Parathyroid adenoma (tissue), 2 donors: ENCODE data around the gene AHNAK2.
"Not testable (repeated sequence)": the region's sequence is repeated elsewhere in the genome, so short reads cannot be mapped to it uniquely, and the experiment has no call there.

Experiments
- H2AFZ ChIP-seq: fragments of 300-600 bp; sonication (generic); one replicate; pipeline ENCODE4 v1.7.0; 2017; ENCODE audit warnings: antibody characterized with exemption, mild to moderate bottlenecking
- H3K27ac ChIP-seq: fragments of 300-600 bp; sonication (generic); one replicate; pipeline ENCODE4 v1.7.0; 2017
- H3K27me3 ChIP-seq: fragments of 300-600 bp; sonication (generic); one replicate; pipeline ENCODE4 v1.7.0; 2017; ENCODE audit warnings: low read length; ENCODE audit not compliant: control insufficient read depth, insufficient read depth
- H3K36me3 ChIP-seq: fragments of 300-600 bp; sonication (generic); one replicate; pipeline ENCODE4 v1.7.0; 2017; ENCODE audit warnings: low read length; ENCODE audit not compliant: control insufficient read depth, insufficient read depth
- H3K4me1 ChIP-seq: fragments of 300-600 bp; sonication (generic); one replicate; pipeline ENCODE4 v1.7.0; 2017; ENCODE audit warnings: control low read depth
- H3K4me2 ChIP-seq: fragments of 300-600 bp; sonication (generic); one replicate; pipeline ENCODE4 v1.7.0; 2017; ENCODE audit warnings: low read length
- H3K4me3 ChIP-seq: fragments of 300-600 bp; sonication (generic); one replicate; pipeline ENCODE4 v1.7.0; 2017; ENCODE audit warnings: low read depth, low read length
- H3K79me2 ChIP-seq: fragments of 300-600 bp; sonication (generic); one replicate; pipeline ENCODE4 v1.7.0; 2017; ENCODE audit warnings: control low read depth
- H3K9ac ChIP-seq: fragments of 300-600 bp; sonication (generic); one replicate; pipeline ENCODE4 v1.7.0; 2017; ENCODE audit warnings: mild to moderate bottlenecking
- H3K9me3 ChIP-seq: fragments of 300-600 bp; sonication (generic); one replicate; pipeline ENCODE4 v1.7.0; 2017; ENCODE audit warnings: low read length; ENCODE audit not compliant: control insufficient read depth
- CTCF ChIP-seq: fragments of 300-600 bp; sonication (generic); IDR thresholded peaks from one replicate; pipeline ENCODE4 v1.7.0; 2017; ENCODE audit warnings: antibody characterized with exemption, mild to moderate bottlenecking
- donor health status: primary hyperparathyroidism.

The AHNAK2 gene

GRCh38 chr14:104953896-104954656, 24.1 kb downstream of the AHNAK2 start:
- no peaks in the 10 kb centered on the region for H3K79me2 ChIP-seq
- H2AFZ ChIP-seq, result no peak overlapping the region
- no peaks in the 10 kb centered on the region for H3K36me3 ChIP-seq
- no peak overlapping the region for H3K4me3 ChIP-seq
- H3K27me3 ChIP-seq, result no peaks in the 10 kb centered on the region
- no peaks in the 10 kb centered on the region for H3K9me3 ChIP-seq
- H3K4me2 ChIP-seq, result no peak overlapping the region
- H3K9ac ChIP-seq, result no peak overlapping the region
- H3K27ac ChIP-seq, result no peak overlapping the region
- TF ChIP-seq CTCF, result no peak
- H3K4me1 ChIP-seq, result no peaks in the 10 kb centered on the region

DNA sequence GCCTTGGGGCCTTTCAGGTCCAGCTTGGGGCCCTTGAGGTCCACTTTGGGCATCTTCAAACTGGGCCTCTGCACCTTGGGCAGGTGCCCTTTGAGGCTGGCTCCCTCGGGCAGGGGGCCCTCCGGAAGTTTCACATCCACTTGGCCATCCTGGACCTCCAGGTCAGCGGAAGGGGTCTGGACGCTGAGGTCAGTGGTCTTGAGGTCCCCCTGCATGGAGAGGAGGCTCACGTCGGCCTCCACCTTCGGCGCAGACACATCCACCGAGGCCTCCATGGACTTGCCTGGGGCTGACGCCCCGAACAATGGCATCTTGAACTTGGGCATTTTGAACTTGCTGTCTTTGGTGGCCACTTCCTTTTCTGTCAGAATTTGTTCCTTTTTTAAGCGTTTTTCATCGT, 25.1 kb downstream of the AHNAK2 start:
- Histone ChIP-seq H3K79me2 (no peaks in the 10 kb centered on the region), H3K4me2 (no peak overlapping the region), H3K9me3 (no peaks in the 10 kb centered on the region), H3K4me1 (no peaks in the 10 kb centered on the region), H3K36me3 (no peaks in the 10 kb centered on the region), H3K4me3 (no peak overlapping the region), H3K9ac (no peak overlapping the region), H3K27me3 (no peaks in the 10 kb centered on the region), H3K27ac (no peak overlapping the region), H2AFZ (no peak overlapping the region)
- no peak for TF ChIP-seq CTCF

DNA sequence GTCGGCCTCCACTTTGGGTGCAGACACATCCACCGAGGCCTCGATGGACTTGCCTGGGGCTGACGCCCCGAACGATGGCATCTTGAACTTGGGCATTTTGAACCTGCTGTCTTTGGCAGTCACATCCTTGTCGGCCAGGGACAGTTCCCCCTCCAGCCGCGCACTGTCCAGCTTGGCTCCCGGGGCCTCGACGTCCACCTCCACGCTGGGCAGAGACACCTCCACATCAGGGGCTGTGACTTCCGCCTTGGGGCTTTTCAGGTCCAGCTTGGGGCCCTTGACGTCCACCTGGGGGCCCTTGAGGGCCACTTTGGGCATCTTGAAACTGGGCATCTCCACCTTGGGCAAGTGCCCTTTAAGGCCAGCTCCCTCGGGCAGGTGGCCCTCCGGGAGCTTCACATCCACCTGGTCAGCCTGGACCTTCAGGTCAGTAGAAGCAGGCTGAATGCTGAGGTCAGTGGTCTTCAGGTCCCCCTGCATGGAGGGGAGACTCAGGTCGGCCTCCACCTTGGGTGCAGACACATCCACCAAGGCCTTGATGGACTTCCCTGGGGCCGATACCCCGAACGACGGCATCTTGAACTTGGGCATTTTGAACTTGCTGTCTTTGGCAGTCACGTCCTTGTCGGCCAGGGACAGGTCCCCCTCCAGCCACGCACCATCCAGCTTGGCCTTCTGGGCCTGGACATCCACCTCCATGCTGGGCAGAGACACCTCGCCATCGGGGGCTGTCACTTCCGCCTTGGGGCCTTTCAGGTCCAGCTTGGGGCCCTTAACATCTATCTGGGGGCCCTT, 26.1 kb downstream of the AHNAK2 start:
- not testable (repeated sequence) for H3K4me1 ChIP-seq, H3K27ac ChIP-seq, H2AFZ ChIP-seq, H3K4me3 ChIP-seq, H3K9me3 ChIP-seq, H3K27me3 ChIP-seq, H3K36me3 ChIP-seq, H3K79me2 ChIP-seq, H3K9ac ChIP-seq, H3K4me2 ChIP-seq

DNA sequence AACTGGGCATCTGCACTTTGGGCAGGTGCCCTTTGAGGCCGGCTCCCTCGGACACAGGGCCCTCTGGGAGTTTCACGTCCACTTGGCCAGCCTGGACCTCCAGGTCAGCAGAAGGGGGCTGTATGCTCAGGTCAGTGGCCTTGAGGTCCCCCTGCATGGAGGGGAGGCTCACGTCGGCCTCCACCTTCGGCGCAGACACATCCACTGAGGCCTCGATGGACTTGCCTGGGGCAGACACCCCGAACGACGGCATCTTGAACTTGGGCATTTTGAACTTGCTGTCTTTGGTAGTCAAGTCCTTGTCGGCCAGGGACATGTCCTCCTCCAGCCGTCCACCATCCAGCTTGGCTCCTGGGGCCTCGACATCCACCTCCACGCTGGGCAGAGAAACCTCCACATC, 27.5 kb downstream of the AHNAK2 start:
- not testable (repeated sequence) for H3K9ac ChIP-seq, H3K4me2 ChIP-seq, H2AFZ ChIP-seq, H3K79me2 ChIP-seq, H3K9me3 ChIP-seq, H3K27ac ChIP-seq, H3K4me1 ChIP-seq, H3K4me3 ChIP-seq, H3K27me3 ChIP-seq, H3K36me3 ChIP-seq

DNA sequence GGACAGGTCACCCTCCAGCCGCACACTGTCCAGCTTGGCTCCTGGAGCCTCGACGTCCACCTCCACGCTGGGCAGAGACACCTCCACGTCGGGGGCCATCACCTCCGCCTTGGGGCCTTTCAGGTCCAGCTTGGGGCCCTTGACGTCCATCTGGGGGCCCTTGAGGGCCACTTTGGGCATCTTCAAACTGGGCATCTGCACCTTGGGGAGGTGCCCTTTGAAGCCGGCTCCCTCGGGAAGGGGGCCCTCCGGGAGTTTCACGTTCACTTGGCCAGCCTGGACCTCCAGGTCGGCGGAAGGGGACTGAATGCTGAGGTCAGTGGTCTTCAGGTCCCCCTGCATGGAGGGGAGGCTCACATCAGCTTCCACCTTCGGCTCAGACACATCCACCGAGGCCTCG, 28.2 kb downstream of the AHNAK2 start:
- Histone ChIP-seq H3K36me3 (no peaks in the 10 kb centered on the region), H3K9me3 (no peaks in the 10 kb centered on the region), H3K4me2 (no peak overlapping the region), H3K79me2 (no peaks in the 10 kb centered on the region), H3K4me1 (no peaks in the 10 kb centered on the region), H3K27ac (no peak overlapping the region), H2AFZ (no peak overlapping the region), H3K4me3 (no peak overlapping the region), H3K27me3 (no peaks in the 10 kb centered on the region), H3K9ac (no peak overlapping the region)
- TF ChIP-seq CTCF, result no peak

DNA sequence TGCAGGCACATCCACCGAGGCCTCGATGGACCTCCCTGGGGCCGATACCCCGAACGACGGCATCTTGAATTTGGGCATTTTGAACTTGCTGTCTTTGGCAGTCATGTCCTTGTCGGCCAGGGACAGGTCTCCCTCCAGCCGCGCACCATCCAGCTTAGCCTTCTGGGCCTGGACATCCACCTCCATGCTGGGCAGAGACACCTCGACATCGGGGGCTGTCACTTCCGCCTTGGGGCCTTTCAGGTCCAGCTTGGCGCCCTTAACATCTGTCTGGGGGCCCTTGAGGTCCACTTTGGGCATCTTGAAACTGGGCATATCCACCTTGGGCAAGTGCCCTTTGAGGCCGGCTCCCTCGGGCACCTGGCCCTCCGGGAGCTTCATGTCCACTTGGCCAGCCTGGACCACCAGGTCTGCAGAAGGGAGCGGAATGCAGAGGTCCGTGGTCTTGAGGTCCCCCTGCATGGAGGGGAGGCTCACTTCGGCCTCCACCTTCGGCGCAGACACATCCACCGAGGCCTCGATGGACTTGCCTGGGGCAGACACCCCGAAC, 28.7 kb downstream of the AHNAK2 start:
- H3K9ac ChIP-seq, H3K9me3 ChIP-seq, H3K27ac ChIP-seq, H3K79me2 ChIP-seq, H3K4me1 ChIP-seq, H3K4me3 ChIP-seq, H3K27me3 ChIP-seq, H3K36me3 ChIP-seq, H3K4me2 ChIP-seq, H2AFZ ChIP-seq: not testable (repeated sequence)
